KBM-7 (cell line): ENCODE results near the gene ADRA1B.
"Not testable (repeated sequence)": the region's sequence is repeated elsewhere in the genome, so short reads cannot be mapped to it uniquely, and the experiment has no call there.

Source experiments
- DNase-seq: peaks from one replicate; pipeline ENCODE4 v3.0.0-alpha.2; 2015
- in situ Hi-C: fragments of 300-500 bp; cut with MboI; formaldehyde crosslinking; loops from 2 replicates; pipeline ENCODE4 v1.14.3; 2020; ENCODE audit warnings: low sequenced_read_pairs, low pct_unique_long_range_greater_than_20kb, mixed read lengths

ADRA1B gene

DNA sequence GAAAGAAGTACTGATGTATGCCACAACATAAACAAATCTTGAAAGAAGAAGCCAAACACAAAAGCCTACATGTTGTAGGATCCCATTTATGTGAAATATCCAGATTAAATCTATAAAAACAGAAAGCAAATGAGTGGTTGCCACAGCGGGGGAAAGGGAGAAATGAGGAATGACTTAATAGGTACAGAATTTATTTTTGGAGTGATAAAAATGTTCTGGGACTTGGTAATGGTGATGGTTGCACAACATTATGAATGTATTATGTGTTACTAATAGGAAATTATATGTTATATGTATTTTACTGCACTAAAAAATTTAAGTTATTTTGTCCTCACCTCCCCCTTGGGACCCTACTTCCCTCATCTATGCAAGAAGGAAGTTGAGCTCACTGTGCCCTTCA is 76.3 kb downstream of the ADRA1B start:
- DNase-seq: no peak
- in situ Hi-C loops: no loop called here

DNA sequence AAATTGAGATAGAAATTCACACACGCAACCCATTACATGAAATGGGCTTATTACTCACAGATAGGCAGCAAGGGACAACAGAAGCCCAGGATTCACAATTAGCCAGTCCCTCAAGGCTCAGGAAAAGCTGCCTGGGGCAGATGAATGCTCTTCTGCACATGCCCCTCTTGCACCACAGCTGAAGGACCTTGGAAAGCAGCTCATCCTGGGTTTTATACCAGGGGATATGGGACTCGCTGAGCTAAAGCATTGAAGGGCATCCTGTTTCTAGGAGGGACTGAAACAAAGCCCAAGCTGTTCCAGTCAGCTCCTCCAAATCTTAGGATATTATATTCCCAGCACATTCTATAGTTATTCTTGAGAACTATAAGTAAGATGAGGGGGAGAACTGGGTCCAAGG is 76.9 kb downstream of the ADRA1B start:
- in situ Hi-C loops: no loop called here
- no peak for DNase-seq

DNA sequence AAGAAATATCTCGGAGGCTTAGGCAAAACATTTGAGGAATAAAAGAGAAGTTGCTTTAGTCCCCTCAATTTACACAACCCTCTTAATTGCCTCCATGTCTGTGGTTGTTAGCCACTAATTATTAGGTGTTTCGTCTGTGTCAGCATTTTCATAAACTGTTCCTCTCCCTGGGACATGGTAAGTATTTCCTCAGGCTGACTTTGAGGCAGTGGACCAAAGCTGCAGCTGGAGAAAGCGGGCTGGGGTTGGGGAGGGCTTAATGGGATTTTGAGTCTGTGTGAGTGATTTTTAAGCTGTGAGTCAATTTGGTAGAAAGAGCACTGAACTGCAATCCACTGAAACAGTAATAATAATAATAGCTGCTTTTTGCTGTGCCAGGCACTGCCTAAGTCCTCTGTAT is 79.6 kb downstream of the ADRA1B start:
- DNase-seq: no peak
- in situ Hi-C loops: no loop called here

GRCh38 chr5:160001457-160001856 is 85.2 kb downstream of the ADRA1B start:
- DNase-seq: no peak
- in situ Hi-C loops: no loop called here

DNA sequence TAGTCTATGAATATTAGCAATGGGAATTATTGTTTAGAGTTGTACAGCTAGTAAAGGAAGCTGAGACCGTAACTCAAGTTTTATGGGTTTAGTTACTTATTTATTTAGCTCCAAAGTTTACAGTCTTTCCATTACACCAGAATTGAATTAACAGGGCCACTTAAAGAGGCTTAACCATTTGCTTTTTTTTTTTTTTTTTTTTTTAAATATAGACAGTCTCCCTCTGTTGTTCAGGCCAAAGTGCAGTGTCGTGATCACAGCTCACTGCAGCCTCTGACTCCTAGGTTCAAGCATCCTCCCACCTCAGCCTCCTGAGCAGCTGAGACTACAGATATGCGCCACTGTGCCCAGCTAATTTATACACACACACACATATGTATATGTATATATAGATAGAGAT is 91.2 kb downstream of the ADRA1B start:
- DNase-seq: no peak
- in situ Hi-C loops: no loop called here

GRCh38 chr5:160008529-160008876 is 92.2 kb downstream of the ADRA1B start:
- DNase-seq, in situ Hi-C loops: not testable (repeated sequence)

DNA sequence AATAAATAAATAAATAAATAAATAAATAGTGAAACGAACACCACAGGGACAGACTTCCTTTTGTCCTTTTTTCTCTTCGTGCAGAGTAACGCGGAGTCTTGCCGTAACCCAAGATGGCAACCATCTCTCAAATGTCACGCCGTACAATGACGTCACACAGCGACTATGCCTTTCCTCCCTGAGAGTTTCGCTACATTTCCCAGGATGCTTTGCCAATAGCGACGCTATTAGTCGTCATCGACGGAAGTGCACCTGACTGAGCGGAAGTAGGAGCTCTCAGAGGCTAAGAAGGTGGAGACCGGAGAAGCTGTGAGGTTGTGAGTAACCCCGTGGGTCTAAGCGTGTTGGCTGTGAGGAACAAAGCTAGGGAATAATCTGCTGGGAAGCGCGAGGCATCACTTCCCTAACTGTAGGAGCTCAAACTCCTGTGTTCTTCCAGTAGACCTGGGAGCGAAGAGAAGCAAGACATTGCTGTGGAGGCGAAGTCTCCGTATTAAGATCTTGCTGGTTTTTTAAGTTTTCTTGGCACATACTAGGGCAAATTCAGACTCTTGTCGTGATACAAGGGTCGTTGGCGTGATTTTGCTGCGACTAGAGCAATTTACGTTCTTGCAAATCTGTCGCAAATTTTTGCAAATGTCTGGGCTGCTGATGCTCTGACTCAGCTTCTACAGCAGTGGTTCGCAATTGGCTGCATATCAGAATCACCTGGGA is 92.8 kb downstream of the ADRA1B start, which contains the start of gene TTC1:
TTC1 (plus strand) TSS at position 263 of the 714 bp plus-strand sequence. CDS start 1,390 bp downstream, outside the sequence.
- in situ Hi-C loops: no loop called here
- peak; percentile 97 for DNase-seq

DNA sequence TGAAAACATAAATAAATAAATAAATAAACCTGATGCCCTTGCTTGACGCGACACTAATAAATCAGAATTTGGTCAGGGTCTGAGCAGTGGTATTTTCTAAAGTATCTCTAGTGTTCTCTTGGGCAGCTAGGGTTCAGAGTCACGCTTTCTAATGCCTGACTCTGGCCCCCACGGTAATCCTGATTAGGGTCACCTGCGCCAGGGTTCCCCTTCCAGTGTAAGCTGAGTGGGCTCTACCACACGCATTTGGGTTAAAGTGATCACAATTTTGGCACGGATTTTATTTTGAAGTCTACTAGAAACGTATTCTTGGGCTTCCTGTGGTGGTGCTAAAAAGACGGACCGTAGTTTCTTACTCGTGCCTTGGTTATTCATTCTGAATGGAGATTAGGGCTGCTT is 93.3 kb downstream of the ADRA1B start:
- no peak for DNase-seq
- in situ Hi-C loops: no loop called here

GRCh38 chr5:160011471-160011870 is 95.2 kb downstream of the ADRA1B start:
- no peak for DNase-seq
- in situ Hi-C loops: no loop called here

DNA sequence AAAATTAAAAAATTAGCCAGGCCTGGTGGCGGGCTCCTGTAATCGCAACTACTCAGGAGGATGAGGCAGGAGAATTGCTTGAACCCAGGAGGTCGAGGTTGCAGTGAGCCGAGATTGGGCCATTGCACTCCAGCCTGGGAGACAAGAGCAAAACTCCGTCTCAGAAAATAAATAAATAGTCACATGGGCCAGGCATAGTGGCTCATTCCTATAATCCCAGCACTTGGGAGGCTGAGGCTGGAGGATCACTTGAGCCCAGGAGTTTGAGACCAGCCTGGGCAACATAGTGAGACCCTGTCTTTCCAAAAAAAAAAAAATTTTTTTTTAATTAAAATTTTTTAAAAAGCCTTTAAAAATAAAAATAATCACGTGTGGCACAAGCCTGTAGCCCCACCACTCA is 97.9 kb downstream of the ADRA1B start:
- in situ Hi-C loops: not testable (repeated sequence)

DNA sequence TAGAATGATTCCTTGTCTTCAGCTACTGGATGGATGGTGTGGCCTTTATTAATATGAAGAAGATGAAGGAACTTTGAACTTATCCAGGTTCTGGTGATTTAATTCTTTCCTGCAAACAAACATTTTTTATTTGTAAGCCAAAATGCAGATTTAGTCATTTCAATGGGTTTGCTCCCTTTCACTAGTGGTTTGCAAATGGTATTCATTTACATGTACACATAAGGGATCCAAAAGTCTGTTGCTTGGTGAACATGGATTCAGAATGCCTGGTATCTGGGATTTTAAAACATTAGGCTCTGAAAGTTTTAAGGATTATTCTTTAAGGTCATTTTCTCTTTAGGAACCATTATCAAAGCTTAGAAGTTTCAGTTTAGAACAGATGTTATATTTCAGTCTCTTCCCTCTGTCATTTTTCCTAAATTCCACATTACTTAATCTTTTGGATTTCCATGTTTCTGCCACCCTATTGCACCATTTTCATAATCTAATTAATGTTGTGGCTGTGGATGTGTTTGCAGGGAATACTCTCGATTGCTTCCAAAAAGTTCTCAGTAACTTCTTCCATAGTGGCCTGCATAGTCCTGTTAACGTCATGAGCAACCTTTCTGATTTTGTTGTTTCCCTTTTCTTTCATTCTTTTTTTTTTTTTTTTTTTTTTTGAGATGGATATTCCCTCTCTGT is 102.8 kb downstream of the ADRA1B start:
- in situ Hi-C loops: no loop called here

More for the DNA sequence above, 97.9 kb downstream of the ADRA1B start:
- DNase-seq: not testable (repeated sequence)

GRCh38 chr5:160020266-160020770 is 104.0 kb downstream of the ADRA1B start:
- in situ Hi-C loops: no loop called here
- no peak for DNase-seq

More for the DNA sequence above, 102.8 kb downstream of the ADRA1B start:
- DNase-seq: no peak

- in situ Hi-C loops: no loop called here
These were observed 104.7 kb downstream of the ADRA1B start for GRCh38 chr5:160020964-160021363.

GRCh38 chr5:160021831-160022446 is 105.7 kb downstream of the ADRA1B start:
- in situ Hi-C loops: no loop called here

More at GRCh38 chr5:160020964-160021363, 104.7 kb downstream of the ADRA1B start:
- no peak for DNase-seq

More at GRCh38 chr5:160021831-160022446, 105.7 kb downstream of the ADRA1B start:
- peak; percentile 73 for DNase-seq
